ENCODE data around the gene BCAS3. TPM values are rescaled to one million over a fixed set of nuclear protein-coding genes. Genes with fewer than 3 reads are reported as not detected.
"Not testable (repeated sequence)": the region's sequence is repeated elsewhere in the genome, so short reads cannot be mapped to it uniquely, and the experiment has no call there.

BCAS3 gene
- total RNA-seq, 3 donors from 2014 or later: 21.6 to 33.4 (median 32.1) TPM

DNA sequence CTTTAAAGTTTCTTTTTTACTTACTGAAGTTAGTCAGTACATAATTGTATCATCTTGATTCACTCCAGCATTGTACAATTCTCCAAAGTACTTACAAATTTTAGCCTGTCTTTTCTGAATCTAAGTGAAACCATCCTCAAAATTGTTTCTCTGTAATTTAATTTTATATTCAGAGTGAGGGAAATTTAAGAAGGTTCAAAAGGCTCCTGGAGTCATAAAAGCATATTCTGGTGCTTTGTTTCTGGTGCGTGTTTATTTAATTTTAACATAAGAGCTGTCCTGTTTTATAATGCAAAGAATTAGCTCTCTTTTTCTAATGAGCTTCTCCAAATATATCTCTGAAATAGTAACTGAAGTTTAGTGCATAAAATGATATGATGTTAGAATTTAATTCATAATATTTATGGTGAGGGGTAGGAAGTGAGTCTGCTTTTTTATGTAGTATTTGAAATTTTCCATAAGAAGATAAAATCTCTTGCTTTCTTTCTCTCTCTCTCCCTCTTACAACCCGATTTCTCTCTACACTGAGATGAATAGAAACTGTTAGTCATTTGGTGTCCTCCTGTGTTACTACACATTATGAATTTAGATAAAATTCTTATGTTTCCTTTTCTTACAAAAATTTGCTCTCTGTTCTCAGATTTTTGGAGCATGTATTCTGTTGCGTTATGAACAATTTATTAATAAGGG is 339.8 kb downstream of the BCAS3 start:
- ATAC-seq (no peak), DNase-seq (no peak)
- Histone ChIP-seq H3K36me3 (ENCODE audit: low read depth) (no peaks in the 10 kb centered on the region), H3K4me3 (no peak overlapping the region), H3K4me1 (ENCODE audit: low read depth) (no peaks in the 10 kb centered on the region), H3K9me3 (no peaks in the 10 kb centered on the region)
- no peak for TF ChIP-seq CTCF (IDR thresholded peaks at IDR 0.05)
- intact Hi-C loops (cut with DNase I, micrococcal nuclease): no loop called here

- H3K9me3 ChIP-seq: no peaks in the 10 kb centered on the region
- ATAC-seq (no peak), DNase-seq (no peak)
- no peak overlapping the region for H3K4me3 ChIP-seq
- no peak for TF ChIP-seq CTCF (IDR thresholded peaks at IDR 0.05)
- no peaks in the 10 kb centered on the region for H3K36me3 ChIP-seq (ENCODE audit: low read depth)
- intact Hi-C loops (cut with DNase I, micrococcal nuclease): no loop called here
- no peaks in the 10 kb centered on the region for H3K4me1 ChIP-seq (ENCODE audit: low read depth)
Measured at GRCh38 chr17:61018938-61019337, 341.3 kb downstream of the BCAS3 start.

GRCh38 chr17:61023996-61024395 is 346.3 kb downstream of the BCAS3 start:
- ATAC-seq (no peak), DNase-seq (no peak)
- no peaks in the 10 kb centered on the region for H3K9me3 ChIP-seq
- intact Hi-C loops (cut with DNase I, micrococcal nuclease): no loop called here
- TF ChIP-seq CTCF (IDR thresholded peaks at IDR 0.05): no peak
- H3K36me3 ChIP-seq (ENCODE audit: low read depth): no peaks in the 10 kb centered on the region
- no peaks in the 10 kb centered on the region for H3K4me1 ChIP-seq (ENCODE audit: low read depth)
- no peak overlapping the region for H3K4me3 ChIP-seq

DNA sequence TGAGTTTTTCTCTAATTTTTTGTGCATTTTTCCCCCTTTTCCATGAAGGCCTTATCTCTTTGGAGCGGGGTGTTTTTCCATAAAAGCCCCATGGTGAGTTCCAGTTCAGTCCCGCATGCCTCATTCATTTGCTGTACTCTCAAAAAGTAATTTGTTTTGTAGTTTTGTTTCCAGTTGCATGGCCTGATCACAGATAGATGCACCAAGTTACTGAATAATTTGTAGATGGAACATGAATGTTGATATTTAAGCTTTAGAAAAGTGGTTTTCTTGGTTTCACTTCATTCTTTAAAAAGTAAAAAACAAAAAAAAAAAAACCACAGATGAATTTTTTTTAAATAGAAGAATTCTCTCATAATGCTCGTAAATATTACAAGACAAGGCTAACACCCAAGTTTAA is 349.2 kb downstream of the BCAS3 start:
- TF ChIP-seq CTCF (IDR thresholded peaks at IDR 0.05): no peak
- Histone ChIP-seq H3K36me3 (ENCODE audit: low read depth) (no peaks in the 10 kb centered on the region), H3K4me3 (no peak overlapping the region), H3K4me1 (ENCODE audit: low read depth) (no peaks in the 10 kb centered on the region), H3K9me3 (no peaks in the 10 kb centered on the region)
- no peak for ATAC-seq
- no peak for DNase-seq
- intact Hi-C loops (cut with DNase I, micrococcal nuclease): no loop called here

DNA sequence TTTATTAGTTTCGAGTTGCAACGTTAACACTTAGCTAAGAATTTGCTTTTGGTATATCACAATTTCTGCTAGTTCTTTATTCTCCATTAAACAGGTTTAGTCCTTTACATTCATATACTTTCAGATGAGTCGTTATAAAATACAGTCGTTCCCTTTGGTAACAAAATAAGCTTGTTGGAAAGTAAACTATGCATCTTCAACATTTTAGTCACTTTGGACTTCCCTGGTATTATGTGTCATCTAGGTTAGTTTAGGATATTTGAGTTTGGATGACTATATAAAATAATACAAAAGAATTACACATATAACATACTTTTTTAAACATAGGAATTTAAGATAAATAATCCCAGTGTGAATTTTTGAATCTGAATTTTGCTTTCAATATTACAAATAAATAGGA is 351.5 kb downstream of the BCAS3 start:
- intact Hi-C loops (cut with DNase I, micrococcal nuclease): no loop called here
- no peaks in the 10 kb centered on the region for H3K36me3 ChIP-seq (ENCODE audit: low read depth)
- DNase-seq (no peak), ATAC-seq (no peak)
- H3K4me1 ChIP-seq (ENCODE audit: low read depth): no peaks in the 10 kb centered on the region
- TF ChIP-seq CTCF (IDR thresholded peaks at IDR 0.05): no peak
- no peaks in the 10 kb centered on the region for H3K9me3 ChIP-seq
- H3K4me3 ChIP-seq: no peak overlapping the region

DNA sequence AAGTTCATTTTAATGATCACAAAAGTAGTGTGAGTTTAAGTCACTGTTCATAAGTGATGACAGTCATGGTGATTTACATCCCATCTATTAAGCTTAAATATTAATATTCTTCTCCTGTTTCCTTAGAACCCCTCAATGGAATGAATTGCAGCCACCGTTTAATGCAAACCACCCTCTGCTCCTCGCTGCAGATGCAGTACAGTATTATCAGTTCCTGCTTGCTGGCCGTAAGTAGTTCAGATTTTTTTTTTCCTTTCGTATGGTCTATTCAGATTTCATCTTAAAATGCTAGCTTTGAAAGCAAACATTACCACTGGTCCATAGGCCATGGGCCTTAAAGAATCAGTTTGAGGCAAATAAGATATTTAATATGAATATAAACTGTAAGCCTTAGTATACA is 363.0 kb downstream of the BCAS3 start:
- TF ChIP-seq CTCF (IDR thresholded peaks at IDR 0.05): no peak
- no peak overlapping the region for H3K4me3 ChIP-seq

DNA sequence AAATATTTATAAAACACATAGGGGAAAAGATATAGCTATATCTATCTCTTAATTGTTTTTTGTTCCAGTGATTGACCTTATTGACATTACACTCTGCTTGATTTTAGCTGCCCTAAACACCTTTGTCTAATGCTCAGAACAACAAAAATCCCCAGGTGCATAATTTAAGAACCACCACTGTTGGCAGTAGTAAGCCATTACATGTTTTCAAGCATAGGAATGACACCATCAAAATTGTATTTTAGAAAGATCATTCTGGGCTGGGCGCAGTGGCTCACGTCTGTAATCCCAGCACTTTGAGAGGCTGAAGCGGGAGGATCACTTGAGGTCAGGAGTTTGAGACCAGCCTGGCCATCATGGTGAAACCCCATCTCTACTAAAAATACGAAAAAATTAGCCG is 364.7 kb downstream of the BCAS3 start:
- H3K9me3 ChIP-seq; H3K4me3 ChIP-seq; intact Hi-C loops (cut with DNase I, micrococcal nuclease); H3K4me1 ChIP-seq (ENCODE audit: low read depth); DNase-seq; ATAC-seq; H3K36me3 ChIP-seq (ENCODE audit: low read depth): not testable (repeated sequence)

More for the DNA sequence above, 363.0 kb downstream of the BCAS3 start:
- ATAC-seq (no peak), DNase-seq (no peak)
- no peaks in the 10 kb centered on the region for H3K4me1 ChIP-seq (ENCODE audit: low read depth)
- H3K9me3 ChIP-seq: no peaks in the 10 kb centered on the region
- intact Hi-C loops (cut with DNase I, micrococcal nuclease): no loop called here
- no peaks in the 10 kb centered on the region for H3K36me3 ChIP-seq (ENCODE audit: low read depth)

All from mucosa of descending colon (tissue), 3 donors.